Measurements from ENCODE around the gene ASIC4.

GRCh38 chr2:219555956-219556355, 41.7 kb downstream of the ASIC4 start:
- no peak for TF ChIP-seq ZNF274 (IDR thresholded peaks at IDR 0.05; ENCODE audit: low read depth, low read length)
- no peak for TF ChIP-seq YY1 (IDR thresholded peaks at IDR 0.05; ENCODE audit: insufficient read depth, insufficient read length)
- TF ChIP-seq SUZ12 (IDR thresholded peaks at IDR 0.05; ENCODE audit: extremely low read depth, insufficient read depth, insufficient read length): no peak

Data from NT2/D1 (cell line).